Measurements from ENCODE around the gene ANAPC16.
"Not testable (repeated sequence)": the region's sequence is repeated elsewhere in the genome, so short reads cannot be mapped to it uniquely, and the experiment has no call there.

The ANAPC16 gene

GRCh38 chr10:72238392-72239175 is 22.8 kb downstream of the ANAPC16 start:
- no peak for DNase-seq (ENCODE audit: low read depth)
- H3K4me3 ChIP-seq (ENCODE audit: low read depth, low read length), result no peak overlapping the region

GRCh38 chr10:72239409-72239808 is 23.6 kb downstream of the ANAPC16 start:
- DNase-seq (ENCODE audit: low read depth), result no peak
- H3K4me3 ChIP-seq (ENCODE audit: low read depth, low read length), result no peak overlapping the region

DNA sequence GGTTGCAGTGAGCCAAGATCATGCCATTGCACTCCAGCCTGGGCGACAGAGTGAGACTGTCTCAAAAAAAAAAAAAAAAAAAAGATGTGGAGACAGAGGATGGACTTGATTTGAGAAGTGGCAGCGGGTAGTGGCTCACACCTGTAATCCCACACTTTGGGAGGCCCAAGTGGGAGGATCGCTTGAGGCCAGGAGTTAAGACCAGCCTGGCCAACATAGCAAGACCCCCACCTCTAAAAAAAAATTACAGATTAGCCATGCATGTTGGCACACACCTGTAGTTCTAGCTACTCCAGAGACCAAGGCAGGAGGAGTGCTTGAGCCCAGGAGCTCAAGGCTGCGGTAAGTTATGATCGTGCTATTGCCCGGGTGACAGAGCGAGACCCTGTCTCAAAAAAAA is 24.6 kb downstream of the ANAPC16 start:
- no peak overlapping the region for H3K4me3 ChIP-seq (ENCODE audit: low read depth, low read length)
- no peak for DNase-seq (ENCODE audit: low read depth)

GRCh38 chr10:72241691-72242252 is 26.0 kb downstream of the ANAPC16 start:
- H3K4me3 ChIP-seq (ENCODE audit: low read depth, low read length), result no peak overlapping the region
- DNase-seq (ENCODE audit: low read depth), result no peak

- DNase-seq (ENCODE audit: low read depth), result peak; percentile 70
- H3K4me3 ChIP-seq (ENCODE audit: low read depth, low read length), result no peak overlapping the region
Measured at GRCh38 chr10:72242675-72243074, 26.9 kb downstream of the ANAPC16 start.

GRCh38 chr10:72243822-72244437 is 28.1 kb downstream of the ANAPC16 start:
- peak; percentile 95 for DNase-seq (ENCODE audit: low read depth)
- no peak overlapping the region for H3K4me3 ChIP-seq (ENCODE audit: low read depth, low read length)

GRCh38 chr10:72244573-72245038 is 28.8 kb downstream of the ANAPC16 start:
- H3K4me3 ChIP-seq (ENCODE audit: low read depth, low read length), result no peak overlapping the region
- DNase-seq (ENCODE audit: low read depth), result no peak

GRCh38 chr10:72245949-72246525 is 30.2 kb downstream of the ANAPC16 start:
- no peak for DNase-seq (ENCODE audit: low read depth)
- H3K4me3 ChIP-seq (ENCODE audit: low read depth, low read length), result no peak overlapping the region

DNA sequence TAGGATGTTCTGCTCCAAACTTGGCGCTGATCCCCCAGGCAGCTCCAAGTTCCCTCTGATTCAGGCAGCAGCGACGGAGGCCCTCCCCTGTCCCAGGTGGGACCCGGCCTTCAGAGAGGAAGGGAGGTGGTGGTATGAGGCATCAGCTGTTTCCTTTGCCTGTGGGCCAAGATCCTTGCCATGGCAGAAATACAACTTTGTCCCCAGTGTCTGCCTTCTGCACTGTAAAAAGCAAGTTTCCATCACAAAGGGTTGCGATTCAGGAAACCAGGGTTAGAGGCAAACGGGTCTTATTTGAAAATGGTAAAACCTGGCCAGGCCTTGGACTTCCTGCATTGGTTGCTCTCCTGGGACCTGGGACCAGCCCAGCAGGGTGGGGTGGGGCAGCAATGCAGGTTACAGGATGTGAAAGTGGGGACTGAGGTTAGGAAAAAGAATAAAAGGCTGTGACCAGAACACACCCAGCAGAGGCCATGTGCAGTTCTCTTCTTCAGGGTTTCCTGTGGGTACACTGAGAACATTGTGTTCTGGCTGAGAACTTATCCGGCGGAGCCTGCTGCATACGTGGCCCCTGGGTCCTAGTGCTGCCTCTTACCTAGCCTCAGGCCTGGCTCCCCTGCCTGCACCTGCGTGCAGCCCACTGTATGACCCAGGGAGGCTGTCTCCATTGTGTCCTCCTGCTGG is 32.8 kb downstream of the ANAPC16 start:
- H3K4me3 ChIP-seq (ENCODE audit: low read depth, low read length), result peak overlapping the region; percentile 25
- DNase-seq (ENCODE audit: low read depth), result peak; percentile 75

DNA sequence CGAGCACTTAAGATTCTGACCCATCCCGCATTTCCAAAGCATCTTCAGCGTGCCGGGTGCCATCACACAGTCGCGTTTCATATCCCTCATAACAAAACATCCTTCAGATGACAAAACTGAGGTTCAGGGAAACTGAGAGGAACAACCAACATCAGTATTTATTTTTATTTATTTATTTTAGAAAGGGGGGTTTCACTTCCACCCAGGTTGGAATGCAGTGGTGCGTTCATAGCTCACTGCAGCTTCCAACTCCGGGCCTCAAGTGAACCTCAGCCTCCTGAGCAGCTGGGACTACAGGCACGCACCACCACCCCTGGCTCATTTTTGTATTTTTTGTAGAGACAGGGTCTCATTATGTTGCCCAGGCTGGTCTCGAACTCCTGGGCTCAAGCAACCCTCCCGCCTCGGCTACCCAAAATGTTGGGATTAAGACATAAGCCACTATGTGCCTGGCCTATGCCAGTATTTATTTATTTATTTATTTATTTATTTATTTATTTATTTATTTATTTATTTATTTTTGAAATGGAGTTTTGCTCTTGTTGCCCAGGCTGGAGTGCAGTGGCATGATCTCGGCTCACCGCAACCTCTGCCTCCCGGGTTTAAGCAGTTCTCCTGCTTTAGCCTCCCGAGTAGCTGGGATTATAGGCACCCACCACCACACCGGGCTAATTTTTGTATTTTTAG is 33.5 kb downstream of the ANAPC16 start:
- DNase-seq (ENCODE audit: low read depth); H3K4me3 ChIP-seq (ENCODE audit: low read depth, low read length): not testable (repeated sequence)

DNA sequence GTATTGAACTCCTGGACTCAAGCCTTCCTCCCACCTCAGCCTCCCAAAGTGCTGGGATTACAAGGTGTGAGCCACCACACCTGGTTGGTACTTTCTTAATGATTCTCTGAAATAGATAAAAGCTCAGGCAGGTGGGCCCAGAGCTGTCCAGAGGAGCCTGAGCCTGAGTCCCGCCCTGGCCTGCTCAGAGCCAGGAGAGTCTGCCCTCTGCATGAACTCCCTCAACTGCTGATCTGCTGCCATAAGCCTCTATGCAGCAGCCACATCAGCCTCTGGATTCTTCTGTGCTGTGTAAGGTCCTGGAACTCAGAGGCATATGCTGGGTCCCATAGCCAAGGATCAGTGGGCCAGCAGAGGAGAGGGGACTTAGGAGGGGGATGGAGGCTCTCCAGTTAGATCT is 34.9 kb downstream of the ANAPC16 start:
- no peak overlapping the region for H3K4me3 ChIP-seq (ENCODE audit: low read depth, low read length)
- no peak for DNase-seq (ENCODE audit: low read depth)

DNA sequence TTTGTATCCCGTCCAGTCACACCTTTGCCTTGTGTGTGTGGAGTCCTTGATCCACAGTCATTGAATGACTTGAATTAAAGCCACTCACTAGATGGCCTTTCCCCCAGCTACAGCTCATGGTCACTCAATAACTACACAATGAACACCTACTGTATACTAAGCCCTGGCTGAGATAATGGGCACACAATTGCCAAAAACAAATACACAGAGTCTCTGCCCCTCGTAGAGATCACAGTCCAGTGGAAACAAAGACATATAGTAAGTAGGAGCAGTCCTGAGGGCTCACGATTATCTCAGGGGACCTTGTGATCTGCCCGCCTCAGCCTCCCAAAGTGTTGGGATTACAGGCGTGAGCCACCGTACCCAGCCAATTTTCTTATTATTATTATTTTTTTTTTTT is 35.8 kb downstream of the ANAPC16 start:
- no peak overlapping the region for H3K4me3 ChIP-seq (ENCODE audit: low read depth, low read length)
- DNase-seq (ENCODE audit: low read depth), result no peak

GRCh38 chr10:72252972-72253371 is 37.2 kb downstream of the ANAPC16 start:
- H3K4me3 ChIP-seq (ENCODE audit: low read depth, low read length), result no peak overlapping the region
- DNase-seq (ENCODE audit: low read depth), result no peak

DNA sequence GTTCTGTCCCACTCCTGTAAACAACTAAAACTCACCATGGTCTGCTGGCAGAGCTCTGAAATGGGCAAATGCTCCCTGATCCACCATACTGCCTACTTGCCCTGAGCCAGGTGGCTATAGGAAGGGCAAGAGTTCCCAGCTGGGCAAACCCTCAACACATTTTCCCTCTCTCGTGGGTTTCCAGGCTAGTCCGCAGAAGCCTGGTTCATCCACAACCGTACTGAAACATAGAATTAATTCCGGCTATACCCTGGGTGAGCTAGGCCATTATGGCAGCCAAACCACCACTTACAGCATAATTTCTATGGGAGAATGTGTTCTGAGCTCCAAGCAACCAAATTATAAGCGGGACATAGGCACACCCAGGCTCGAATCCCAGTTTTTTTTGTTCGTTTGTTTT is 37.8 kb downstream of the ANAPC16 start:
- no peak overlapping the region for H3K4me3 ChIP-seq (ENCODE audit: low read depth, low read length)
- no peak for DNase-seq (ENCODE audit: low read depth)

- peak; percentile 68 for DNase-seq (ENCODE audit: low read depth)
- H3K4me3 ChIP-seq (ENCODE audit: low read depth, low read length), result no peak overlapping the region
Measured at GRCh38 chr10:72254813-72255568, 39.2 kb downstream of the ANAPC16 start.

- H3K4me3 ChIP-seq (ENCODE audit: low read depth, low read length), result no peak overlapping the region
- DNase-seq (ENCODE audit: low read depth), result no peak
Measured at GRCh38 chr10:72255977-72256729, 40.3 kb downstream of the ANAPC16 start.

DNA sequence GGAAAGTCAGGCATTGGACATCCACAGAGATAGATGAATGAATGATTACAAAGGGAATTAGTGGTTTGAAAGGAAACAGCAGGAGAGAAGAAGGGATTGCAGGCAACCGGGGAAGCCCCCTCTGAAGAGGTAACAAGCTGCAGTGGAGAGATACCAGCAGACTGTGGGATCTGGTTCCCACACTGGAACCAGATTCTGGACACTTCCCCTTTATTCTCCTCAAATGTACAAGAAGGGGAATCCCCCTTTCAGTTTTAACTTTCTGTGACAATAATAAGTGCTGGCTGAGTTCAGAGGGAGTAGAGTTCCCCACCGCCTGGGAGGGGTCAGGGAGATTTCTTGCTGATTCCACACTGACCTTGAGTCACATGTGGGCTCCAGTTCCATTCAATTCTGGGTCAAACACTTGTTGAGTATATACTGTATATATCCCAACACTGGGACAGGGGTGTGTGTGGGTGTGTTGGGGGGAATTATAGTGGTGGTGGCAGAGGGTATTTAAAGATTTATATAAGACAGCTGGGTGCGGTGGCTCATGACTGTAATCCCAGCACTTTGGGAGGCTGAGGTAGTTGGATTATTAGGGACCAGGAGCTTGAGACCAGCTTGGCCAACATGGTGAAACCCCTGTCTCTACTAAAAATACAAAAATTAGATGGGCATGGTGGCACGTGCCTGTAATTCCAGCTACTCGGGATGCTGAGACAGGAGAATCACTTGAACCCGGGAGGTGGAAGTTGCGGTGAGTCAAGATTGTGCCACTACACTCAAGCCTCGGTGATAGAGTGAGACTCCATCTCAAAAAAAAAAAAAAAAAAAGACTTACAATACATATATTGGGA is 41.5 kb downstream of the ANAPC16 start:
- DNase-seq (ENCODE audit: low read depth), result no peak

More for the DNA sequence above, 41.5 kb downstream of the ANAPC16 start:
- H3K4me3 ChIP-seq (ENCODE audit: low read depth, low read length), result no peak overlapping the region

Measured in skeletal muscle cell (primary cell).